Sciatic nerve (tissue), 2 donors: ENCODE results near the gene PDE6D. TPM values are rescaled to one million over a fixed set of nuclear protein-coding genes. Genes with fewer than 3 reads are reported as not detected.
A peak's percentile ranks its signal among the peaks of the same experiment; 100 is the strongest.

ENCODE experiments used
- ATAC-seq: fragments of 200-7000 bp; cut with Tn5 transposase; one replicate; pipeline ENCODE4 v1.9.1; 2020; ENCODE audit warnings: mild to moderate bottlenecking, moderate library complexity
- DNase-seq: peaks from one replicate; pipeline ENCODE4 v3.0.0-alpha.2; 2020; ENCODE audit warnings: low spot score
- intact Hi-C: fragments of 100-400 bp; cut with DNase I; formaldehyde crosslinking; loops from one replicate; pipeline ENCODE4 v1.14.2; 2022
- total RNA-seq: library from RNA; stranded (reverse); fragmentation: NEBNext Ultra II Directional; extraction: Animal tissue kit (Norgen Biotek cat#: 25700); gene quantifications from one replicate; pipeline ENCODE4 v1.2.1, GENCODE V29; 2021
- donor health status: DM: no; HTN: no; CAD: no.
- donor health status: DM: no; HTN: no; CAD: no.

PDE6D gene
- total RNA-seq, 1 donor from 2014 or later: 20.9 TPM

GRCh38 chr2:231688719-231689118, 92.4 kb downstream of the PDE6D start:
- intact Hi-C loops: no loop called here
- no peak for ATAC-seq
- DNase-seq: no peak

- no peak for ATAC-seq
- DNase-seq: no peak
- intact Hi-C loops: no loop called here
Observed at GRCh38 chr2:231687961-231688360, 93.1 kb downstream of the PDE6D start.

DNA sequence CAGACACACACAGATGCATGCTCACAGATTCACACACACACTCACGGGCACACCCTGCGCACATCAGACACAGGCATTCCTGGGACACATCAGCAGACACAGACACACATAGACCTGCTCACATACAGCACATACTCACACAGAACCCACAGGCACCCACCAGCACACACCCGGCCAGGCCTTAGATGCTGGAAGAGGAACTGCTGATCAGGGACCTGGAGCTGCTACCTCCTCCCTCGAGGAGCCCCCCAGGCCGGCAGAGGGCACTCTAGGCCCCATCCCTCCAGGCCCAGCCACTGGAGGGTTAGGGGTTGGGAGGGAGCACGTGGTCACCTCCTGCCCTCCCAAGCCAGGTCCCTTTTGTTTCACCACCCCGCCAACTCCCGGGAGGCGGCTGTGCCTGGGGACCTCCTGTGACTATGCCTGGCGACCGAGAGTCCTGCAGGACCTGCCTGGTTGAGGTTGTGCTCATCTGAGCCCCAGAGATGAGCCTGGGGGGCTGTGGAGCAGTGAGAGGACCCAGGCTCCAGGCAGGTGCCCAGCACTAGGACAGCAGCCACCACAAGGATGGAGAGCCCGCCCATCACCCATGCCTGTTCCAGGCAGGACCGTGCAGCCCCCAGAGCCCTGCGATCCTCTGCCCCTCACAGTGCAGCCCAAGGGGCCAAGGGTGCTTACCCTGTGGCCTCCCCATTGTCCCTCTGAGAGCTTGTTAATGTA, 93.8 kb downstream of the PDE6D start:
- ATAC-seq: peak; percentile 78
- intact Hi-C loops: no loop called here
- DNase-seq: peak; percentile 78

DNA sequence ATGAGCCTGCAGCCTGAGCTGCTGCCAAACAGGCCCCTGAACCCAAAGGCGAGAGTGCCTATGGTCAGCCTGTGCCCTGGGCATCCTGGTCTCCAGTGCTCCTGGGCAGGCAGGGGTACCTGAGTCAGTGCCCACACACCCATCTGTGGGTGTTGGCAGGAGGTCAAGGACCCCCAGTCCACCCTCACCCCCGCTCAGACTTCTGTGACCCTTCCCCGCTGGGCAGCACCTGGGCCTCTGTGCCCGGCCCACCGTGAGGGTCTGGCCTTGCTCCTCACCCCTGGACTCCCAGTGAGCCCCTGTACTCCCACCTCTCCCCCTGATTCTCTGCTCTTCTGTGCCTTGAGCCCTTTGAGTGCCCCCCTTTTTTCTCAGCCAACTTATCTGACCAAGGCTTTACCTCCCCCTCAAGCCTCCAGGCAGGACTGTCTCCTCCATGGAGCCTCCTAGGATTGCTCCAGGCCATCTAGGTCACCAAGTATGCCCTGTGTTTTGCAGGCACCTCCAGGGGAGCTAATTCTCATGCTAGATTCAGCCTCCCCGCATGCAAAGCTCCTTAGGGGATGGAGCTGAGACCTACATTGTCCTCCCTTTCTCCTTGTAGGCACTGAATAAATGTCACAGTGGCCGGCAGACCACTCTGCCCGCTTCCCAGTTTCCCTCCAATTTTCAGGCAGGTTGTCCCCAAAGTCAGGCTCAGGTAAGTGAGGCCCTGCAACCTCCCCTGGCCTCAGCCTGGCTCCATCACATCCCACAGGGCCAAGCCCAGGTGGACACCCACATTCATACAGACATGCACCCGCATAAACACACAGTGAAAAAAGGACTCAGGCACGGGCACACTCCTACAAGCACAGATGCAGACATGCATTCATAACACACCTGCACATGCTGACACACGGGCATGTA, 94.6 kb downstream of the PDE6D start:
- DNase-seq: no peak
- intact Hi-C loops: no loop called here
- ATAC-seq: no peak

DNA sequence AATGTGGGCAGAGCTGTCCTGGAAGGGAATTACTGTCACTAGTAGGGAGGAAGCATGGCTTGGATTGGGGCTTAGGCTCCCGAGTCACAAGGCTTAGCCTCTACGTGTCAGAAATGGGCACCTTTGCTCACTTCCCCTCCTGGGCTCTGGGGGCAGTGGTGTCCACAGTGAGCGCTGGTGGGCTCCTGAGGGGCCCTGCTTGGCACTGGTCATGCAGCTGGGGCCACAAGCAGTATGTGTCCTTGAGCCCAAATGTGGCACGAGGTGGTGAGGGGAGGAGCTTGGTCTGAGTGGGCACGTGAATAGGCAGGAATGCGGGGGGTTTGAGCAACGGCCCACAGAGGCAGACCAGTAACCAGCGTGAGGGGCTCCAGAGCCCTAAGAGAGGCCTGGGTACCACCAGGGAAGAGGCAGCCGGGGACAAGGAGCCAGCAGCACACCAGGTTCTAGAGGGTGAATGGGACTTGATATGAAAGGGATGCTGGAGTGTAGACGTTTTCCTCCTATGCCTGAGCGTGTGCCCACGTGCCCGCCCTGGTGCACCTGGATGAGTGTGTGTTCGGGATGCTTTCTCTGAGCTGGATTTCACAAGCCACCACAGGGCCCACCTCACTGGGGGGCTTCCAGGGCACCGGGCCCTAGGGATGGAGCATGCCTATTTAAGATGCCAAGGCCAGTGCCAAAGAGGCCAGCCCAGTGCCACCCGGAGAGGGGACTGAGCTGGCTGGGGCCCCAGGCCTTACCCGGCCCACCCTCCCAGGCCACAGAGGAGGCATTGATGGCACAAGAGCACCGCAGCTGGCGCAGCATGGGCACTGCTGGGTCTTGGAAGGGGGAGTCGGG, 95.5 kb downstream of the PDE6D start:
- intact Hi-C loops: no loop called here
- ATAC-seq (no peak), DNase-seq (no peak)

- DNase-seq (no peak), ATAC-seq (no peak)
- intact Hi-C loops: no loop called here
Observed at GRCh38 chr2:231684314-231685223, 96.5 kb downstream of the PDE6D start.

DNA sequence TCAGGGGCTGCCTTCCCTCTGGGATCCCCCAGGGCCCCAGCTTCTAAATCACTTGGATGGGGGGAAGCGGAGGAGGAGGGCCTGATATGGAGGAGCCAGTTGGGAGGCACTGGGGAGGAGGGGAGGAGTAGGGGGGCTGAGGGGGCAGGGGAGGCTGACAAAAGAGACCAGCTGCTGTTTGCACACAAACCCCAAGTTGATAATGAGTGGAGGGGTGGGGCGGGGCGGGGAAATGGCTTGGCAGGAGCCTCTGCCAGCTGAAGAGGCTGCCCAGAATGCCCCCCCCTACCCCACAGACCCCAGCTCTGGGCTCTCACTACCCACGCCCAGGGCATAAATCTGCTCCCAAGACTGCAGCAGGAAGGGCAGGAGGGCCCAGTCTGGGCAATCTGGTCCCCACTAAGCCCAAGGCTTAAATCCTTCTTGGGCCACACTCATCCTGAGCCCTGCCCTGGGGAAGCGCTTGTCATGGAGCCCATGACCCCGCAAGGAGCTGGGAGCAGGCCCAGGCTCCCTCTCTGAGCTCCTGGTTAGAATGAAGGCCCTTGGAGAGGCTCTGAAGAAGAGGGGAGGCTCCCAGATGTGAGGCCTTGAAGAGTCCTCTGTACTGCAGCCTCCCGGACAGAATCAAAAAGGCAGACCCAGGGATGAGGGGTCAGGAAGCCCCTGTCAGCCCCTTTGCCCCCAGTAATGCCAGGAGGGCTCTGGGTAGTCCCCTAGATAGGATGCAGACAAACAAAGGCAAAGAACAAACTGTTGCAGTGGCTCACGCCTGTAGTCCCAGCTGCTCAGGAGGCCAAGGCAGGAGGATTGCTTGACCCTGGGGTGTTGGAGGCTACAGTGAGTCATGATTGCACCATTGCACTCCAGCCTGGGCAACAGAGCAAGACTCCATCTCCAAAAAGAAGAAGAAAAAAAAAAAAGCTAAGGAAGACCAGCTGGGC, 97.5 kb downstream of the PDE6D start:
- intact Hi-C loops: no loop called here
- no peak for ATAC-seq
- no peak for DNase-seq

DNA sequence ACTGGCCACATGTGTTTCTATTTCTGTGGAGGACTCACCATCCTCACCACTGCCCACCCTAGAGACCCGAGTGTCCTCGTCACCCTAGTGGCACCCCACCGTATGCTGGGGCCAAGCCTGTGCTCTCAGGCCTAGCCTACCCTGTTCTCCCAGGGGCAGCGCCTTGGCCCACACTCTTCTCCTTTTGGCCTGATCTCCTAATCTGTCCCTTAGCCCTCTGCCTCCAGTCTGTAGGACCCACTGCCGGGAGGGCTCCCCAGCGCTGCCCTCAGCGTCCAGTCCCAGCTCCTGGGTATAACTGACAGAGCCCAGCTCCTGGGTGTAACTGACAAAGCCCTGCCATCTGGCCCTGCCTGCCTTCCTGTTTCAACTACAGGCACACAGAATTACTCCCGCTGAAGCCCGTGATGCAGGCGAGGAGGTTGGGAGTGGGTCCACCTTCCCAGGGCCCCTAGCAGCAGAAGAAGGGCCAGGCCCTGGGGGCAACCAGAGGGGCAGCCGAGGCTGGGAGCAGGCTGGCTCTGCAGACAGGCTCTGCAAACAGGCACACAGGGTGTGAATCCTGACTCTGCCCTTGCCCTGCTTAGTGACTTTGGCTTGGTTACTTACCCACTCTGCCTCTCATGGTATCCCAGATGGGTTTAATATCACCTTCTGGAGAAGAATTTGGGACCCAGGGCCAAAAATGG, 98.3 kb downstream of the PDE6D start:
- DNase-seq (no peak), ATAC-seq (no peak)
- intact Hi-C loops: no loop called here

Other genes starting within 250 kb of the PDE6D start
- gene TEX44, start 188.4 kb downstream of the PDE6D start, total RNA-seq: not detected
- 779 TPM for gene PTMA, start 72.8 kb downstream of the PDE6D start, total RNA-seq
- 39.4 TPM for gene COPS7B, start 5.2 kb upstream of the PDE6D start, total RNA-seq
- 0.67 TPM for gene NPPC, start 145.1 kb upstream of the PDE6D start, total RNA-seq
- 46.5 TPM for gene DIS3L2, start 180.4 kb upstream of the PDE6D start, total RNA-seq